NCI-H748 treated with DMSO at 0.1 percent for 48 hours (cell line): ENCODE measurements around the gene INPP5A.
"Not testable (repeated sequence)": the region's sequence is repeated elsewhere in the genome, so short reads cannot be mapped to it uniquely, and the experiment has no call there.

ENCODE experiments used
- DNase-seq: peaks from one replicate; lab custom pipeline; 2025; lab: John Stamatoyannopoulos, UW

Gene INPP5A

DNA sequence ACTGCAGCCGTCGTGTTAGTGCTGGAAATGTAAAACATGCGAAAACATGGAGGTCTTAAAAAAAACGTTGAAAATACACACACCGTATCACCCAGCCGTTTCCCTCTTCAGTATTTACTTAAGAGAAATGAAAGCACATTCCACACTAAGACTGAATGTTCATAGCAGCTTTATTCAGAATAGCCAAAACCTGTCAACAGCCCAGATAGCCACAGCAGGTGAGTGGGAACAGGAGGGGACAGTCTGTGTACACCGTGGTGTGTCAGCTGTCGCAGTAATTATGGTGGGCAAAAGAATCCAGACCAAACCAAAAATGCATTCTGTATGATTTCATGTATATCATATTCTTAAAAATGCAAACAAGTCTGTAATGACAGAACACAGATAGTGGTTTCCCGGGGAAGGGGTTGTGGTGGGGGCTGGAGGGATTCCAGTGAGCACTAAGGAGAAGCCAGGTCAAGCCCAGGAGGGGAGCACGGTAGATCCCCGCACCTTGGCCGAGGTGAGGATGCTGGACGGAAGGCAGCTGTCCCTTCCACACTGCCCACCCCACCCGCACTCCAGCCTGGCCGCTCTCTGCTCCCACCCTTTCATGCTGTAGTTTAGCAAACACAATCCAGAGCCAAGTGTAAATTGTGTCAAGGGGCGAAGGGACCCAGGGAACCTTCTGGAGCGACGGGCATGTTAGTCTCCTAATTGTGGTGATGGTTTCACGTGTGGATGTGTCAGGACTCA, 124.8 kb downstream of the INPP5A start:
- DNase-seq, result no peak

DNA sequence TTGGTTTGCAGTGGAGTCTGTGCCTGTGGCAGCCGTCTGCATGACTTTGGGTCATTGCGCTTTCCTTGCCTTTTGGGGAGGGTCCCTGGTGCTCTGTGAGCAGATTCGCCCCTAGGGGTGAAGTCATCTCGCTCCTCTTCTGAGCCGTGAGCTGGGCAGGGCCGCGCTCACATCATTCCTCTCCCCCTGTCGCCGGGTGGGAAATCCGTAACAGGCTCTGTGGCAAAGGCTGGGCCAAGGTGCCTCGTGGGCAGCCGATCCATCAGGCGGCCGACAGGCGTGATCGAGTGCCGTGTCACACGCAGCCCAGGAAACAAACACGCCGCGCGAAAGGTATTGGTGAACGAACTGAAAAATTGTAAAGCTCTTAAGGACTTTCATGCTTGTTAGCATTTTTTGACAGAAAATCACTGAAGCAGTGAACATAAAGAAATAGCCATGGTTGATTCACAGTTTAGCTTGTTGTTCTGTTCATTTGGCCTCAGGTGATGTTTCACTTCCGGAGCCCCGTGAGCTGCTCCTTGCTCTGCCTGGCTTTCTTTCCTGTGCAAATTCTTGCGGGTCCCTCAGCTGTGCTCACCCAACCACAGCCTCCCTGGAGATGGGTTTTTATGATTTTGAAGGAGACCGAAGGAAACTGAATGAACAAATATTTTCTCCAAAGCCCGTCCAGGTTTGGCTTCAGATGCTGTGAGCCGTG, 126.2 kb downstream of the INPP5A start:
- no peak for DNase-seq

DNA sequence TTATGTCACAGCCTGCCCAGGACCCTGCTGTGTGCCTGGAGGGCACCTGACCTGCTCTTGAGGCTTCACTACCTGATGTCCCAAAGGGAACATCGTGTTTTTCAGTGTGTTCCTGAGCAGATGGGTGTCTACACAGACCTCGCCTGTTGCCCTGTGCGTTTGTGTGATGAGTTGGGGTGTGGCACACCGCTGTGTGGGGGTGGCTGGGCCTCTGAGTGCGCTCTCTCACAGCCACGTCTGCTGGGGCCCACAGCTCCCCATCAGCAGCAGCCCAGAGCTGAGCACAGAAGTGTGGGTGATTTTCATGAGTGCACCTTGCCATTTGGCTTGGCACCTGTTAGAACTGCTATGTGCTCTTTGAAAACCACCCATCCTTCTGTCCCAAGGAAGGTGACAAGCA, 126.8 kb downstream of the INPP5A start:
- DNase-seq, result no peak

DNA sequence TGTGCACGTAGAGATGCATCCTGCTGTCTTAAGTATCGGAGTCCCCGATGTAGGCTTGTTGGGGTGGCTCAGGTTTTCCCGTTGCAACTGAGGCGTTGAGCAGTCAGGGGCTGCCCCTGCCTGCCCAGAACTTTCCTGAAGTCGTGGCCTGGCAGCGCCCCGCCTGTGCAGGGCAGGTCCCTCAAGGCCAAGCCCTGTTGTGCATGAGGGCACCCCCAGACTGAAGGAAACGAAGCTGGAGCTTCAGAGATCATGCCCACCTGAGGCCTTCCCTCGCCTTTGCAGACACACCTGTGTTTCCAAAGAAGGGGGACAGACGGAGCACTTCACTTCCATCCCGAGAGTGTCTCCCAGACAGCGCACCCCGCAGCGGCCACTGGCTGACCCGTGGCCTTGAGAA, 127.3 kb downstream of the INPP5A start:
- no peak for DNase-seq

DNA sequence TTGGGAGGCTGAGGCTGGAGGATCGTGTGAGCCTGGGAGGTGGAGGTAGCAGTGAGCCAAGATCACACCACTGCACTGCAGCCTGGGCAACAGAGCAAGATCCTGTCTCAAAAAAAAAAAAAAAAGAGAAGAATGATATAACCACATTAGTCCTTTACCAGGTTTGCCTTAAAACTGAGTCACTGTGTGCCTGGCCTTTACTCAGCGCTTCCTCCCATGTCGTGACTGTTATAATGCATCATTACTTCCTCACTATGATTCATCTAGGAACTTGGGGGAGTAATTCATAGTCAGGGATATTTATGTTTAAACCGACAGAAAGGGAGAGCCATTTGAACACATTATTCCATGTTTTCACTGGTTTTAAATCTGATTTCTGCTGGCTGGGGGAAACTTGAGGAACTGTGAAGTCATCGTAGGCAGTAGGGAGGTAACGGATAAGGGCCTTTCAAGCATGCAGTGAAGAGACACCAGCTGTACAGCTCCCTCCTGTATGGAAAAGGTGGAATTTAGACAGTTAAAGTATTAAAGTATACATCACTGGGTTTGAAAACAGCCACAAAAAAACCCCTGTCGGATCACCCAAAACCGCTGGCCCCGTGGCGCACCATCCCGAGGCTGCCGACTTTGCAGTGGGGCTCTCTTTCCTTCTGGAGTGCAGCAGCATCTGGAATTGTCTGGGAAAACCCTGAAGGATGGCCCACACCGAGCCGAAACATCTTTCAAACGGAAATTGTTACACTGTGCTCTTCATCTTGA, 128.5 kb downstream of the INPP5A start:
- DNase-seq, result no peak

DNA sequence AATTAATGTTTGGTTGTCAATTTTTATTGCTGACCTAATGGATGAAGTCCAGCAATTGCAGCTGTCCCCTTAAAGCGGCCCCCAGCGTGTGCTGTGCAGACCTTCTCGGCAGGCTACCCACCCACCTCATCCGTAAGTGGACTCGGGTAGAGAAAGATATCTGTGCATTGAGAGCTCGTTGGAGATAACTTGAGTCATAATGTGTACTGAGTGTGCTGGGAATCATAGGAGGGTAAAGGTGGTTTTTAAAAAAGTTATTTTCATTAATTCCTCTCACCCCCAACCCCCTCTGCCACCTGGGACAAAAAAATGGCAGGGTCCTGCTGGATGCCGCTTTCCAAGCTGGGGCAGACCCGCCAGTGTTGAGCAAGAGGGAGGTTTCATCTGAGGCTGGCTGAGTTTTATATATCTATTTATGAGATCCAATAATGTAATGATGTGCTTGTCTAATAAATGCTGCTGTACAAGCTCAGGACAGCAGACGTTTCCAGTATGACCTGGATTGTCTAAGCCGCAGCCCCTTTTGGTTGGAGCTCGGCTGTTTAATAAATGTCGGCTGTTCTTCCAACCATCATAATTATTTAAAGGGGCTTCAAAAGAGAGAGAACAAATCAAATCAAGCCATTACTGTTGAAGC, 129.2 kb downstream of the INPP5A start:
- no peak for DNase-seq

DNA sequence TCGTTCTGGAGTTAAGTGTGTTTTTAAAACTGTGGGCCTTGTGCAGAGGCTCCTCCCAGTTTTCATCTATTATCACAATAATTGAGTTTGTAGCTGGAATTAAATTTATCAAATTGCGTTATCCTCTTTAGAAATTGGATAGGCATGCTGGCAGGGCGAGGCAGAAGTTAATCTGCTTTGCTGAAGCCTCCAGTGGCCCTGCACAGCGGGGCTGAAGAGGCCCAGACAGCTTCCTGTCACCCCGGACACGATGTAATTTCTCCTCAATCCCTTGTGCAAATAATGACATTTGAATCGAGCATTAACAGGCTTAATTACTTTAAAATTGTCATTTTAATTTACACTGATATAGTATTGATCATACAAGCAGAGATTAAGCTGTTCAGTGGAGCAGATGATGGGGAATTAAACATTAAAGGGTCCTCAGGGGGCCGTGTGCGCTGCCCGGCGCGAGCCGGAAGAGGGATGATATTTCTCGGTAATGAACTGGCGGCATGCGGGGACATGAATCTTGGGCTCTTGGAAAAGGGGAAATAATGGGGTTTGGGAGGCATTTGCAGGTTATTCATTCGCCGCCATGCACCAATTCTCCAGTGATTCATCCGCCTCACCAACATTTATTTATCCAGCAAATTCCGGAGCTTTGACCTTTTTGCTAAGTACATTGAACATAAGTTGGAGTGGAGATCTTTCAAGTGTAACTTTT, 129.9 kb downstream of the INPP5A start:
- peak; percentile 60 for DNase-seq

DNA sequence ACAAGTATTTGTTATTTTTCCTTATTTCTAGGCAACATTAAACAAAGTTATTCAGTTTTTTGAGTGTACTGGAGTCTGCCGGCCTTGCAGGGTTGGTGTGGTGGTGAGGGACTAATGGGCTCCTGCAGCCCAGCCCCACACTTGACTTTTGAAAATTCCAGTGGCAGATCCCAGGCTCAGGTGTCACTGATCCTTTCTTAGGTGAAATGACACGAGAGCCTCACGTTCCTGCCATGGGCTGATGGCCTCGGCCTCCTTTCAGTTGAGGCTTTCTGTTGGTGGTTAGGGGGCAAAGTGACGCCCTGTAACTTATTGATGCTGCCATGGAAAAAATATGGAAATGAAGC, 130.4 kb downstream of the INPP5A start:
- DNase-seq, result no peak

DNA sequence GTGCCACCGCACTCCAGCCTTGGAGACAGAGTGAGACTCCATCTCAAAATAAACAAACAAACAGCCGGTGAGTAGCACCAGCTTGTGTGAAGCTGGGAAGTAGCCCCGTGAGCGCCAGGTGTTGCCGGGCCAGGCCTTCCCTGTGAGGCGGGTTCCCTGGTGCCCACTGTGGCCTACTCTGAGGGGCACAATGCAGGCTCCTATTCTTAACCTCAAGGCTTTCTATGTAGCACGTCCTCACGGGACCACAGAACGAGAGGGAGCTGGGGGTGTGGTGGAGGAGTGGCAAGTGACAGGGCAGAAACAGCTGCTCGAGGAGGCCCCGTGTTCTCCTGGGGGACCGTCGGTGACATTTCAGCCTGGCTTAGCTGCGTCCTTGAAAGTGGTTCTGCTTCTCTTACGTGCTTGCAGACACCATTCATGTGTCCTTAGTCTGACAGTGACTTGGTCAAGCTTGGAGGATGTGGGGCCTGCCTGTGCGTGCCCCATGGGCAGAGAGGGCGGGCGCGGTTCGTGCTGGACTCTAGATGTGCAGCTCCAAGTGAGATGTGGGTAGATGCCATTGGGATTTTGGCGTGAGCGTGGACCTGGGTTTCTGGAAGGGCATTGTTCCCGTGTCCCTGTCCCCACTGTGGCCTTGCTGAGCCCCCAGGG, 131.7 kb downstream of the INPP5A start:
- no peak for DNase-seq

DNA sequence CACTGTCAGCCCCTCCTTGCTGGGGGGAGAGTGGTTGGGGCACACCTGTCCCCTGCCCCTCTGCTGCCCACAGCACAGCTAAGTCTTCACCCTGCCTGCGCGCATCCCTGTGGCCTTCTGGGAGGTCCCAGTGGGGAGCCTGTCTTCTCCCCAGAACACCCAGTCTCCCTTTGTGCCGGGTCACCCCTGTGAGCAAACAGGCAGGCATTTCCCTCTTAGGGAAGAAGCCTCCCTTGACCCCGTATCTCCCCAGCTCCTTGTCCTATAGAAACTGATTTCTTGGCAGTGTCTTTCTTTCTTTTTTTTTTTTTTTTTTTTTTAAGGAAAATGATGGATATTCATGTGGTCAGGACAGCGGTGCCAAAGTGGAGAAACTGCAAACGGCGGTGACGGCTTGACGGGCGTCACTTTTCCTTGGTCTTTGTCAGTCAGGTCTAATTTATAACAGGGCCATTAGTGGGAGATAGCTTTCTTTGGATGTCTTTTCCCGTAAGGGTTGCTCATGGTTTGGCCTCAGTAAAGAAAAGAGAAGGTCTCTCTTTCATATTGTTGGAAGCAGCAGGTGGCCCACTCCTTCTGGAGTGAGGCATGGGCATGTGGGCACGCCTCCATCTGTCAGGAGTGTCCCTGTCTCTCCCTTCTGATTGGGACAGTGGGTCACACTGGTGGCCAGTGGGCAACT, 133.1 kb downstream of the INPP5A start:
- no peak for DNase-seq

DNA sequence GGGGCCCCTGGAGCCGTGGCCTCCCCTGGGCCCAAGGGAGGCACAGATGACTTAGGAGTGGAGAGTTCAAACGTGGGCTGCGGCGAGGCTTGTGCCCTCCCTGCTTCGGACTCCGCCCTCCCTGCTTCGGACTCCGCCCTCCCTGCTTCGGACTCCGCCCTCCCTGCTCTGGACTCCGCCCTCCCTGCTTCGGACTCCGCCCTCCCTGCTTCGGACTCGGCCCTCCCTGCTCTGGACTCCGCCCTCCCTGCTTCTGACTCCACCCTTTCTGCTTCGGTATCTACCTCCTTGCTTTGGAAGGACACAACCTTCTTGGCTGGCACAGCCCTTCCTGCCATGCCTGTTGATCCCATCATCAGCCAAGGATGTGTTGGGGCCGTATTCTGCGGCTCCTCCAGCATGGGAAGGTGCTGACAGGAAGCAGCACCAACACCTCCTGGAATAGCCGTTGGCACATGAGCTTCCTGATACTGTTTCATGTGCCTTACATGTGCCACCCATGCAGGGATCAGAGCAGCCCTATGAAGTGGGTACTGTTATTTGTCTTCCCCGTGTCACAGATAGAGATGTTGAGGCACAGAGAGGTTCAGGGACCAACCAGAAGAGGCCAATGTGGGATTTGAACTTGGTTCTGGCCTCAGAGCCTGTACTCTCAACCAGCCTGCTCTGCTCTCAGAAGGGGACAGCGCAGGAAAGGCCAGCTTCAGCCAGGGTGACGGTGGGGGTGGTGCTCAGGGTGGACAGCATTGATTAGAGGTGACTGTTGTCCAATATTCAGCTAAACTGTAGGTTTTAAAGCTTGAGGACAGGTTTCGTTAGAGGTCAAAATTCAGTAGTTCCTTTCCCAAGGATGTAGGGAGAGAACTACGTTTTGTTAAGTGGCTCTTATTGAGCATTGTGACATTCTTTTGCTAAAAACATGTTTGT, 133.9 kb downstream of the INPP5A start:
- no peak for DNase-seq

DNA sequence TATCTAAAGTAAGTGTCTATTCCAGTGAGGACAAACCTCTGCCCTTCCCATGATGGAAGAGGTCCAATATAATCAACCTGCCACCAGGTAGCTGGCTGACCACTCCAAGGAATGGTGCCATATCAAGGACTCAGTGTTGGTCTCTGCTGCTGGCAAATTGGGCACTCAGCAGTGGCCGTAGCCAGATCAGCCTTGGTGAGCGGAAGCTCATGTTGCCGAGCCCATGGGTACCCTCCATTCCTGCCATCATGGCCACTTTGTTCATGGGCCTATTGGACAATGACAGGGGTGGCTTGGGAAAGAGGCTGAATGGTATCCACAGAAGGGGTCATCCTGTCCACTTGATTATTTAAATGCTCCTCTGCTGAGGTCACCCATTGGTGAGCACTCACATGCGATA, 136.2 kb downstream of the INPP5A start:
- not testable (repeated sequence) for DNase-seq

DNA sequence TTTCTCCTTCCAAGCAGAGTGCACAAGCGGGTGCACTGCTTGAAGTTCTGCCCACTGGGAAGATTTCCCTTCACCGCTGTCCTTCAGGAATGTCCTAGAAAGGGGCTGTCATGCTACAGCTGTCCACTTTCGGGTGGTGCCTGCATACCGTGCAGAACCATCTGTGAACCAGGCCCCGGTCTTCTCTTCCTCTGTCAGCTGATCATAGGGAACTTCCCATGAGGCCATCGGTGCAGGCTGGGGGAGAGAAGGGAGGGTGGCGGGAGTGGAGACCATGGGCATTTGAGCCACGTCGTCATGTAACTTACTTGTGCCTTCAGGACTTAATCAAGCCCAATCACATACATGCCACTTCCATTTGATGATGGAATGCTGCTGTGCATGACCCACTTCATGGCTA, 136.7 kb downstream of the INPP5A start:
- DNase-seq, result no peak

DNA sequence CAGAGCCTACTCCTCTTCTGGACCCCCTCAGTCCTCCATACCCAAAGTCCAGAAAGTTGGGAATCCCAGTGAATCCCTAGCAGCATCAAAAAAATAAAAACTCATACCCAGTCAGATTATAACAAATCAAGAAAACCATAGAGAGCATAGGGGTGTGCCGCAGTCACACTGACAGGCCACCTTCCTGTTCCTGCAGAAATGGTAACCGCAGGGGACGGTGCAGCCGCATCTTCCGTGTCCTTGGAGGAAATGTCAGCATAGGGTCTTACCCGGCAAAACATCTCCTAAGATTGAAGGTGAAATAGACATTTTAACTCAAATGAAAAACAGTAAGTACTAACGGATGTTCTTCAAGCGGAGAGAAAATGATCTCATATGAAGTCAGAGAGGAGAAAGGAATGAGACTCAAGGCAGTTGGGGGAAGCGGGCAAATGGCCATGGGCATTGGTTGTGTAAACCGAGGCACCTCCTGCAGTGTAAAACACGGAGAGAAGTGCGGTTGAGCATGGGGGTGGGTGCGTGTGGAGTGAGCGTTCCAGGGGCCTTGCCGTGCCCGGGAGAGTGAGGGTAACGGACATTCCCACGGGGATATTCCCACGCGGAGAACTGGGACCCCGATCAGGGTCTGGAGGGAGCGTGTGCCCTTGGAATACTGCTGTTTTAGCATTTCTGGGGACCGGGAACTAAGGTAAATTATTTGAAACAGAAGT, 137.6 kb downstream of the INPP5A start:
- no peak for DNase-seq

DNA sequence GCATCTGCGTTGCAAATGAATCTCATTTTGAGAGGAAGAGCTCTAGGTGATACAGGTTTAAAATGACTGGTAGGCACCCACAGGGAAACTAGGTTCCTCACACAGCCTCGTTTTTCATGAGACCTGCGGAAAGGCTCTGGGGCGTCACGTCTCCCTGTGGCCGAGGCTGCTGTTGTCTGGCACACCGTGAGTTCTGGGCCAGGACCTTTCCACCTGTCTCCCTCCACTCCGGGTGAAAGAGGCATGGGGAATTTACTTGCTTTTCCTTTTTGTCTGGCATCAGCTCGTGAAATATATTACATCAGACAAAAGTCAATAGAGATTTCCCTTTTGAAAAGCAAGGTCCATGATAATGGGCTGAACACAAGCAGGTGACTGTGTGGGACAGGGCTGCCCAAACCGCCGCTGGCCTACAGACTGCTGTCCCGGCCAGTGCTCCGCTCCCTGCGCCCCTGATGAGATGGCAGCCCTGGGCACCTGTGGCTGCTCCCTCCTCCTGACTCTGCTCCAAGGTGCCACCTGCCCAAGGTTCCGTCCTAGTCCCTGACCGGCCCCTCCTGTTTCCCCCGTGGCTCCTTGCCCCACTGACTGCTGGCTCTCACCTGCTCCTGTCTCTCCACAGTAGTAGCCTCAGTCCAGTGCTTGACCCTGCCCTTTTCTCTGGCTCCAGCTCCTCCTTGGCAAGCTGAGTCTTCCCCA, 138.8 kb downstream of the INPP5A start:
- no peak for DNase-seq

DNA sequence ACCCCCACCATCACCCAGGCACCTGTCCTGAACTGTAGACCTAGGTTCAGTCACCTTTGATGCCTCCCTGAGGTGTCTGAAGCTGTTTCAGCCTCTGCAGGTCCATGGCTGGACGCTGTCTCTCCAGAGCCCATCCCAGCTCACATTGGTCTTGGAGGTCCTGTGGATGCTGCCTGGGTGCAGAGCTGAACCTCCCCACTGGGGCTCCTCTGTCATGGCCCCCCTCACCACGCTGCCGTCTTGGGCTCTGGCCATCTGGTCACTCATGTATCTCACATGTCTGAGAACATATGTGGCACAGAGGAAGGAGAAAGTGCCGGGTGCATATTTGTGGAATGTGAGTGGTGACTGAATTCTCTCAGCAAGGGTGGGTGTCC, 139.5 kb downstream of the INPP5A start:
- no peak for DNase-seq

DNA sequence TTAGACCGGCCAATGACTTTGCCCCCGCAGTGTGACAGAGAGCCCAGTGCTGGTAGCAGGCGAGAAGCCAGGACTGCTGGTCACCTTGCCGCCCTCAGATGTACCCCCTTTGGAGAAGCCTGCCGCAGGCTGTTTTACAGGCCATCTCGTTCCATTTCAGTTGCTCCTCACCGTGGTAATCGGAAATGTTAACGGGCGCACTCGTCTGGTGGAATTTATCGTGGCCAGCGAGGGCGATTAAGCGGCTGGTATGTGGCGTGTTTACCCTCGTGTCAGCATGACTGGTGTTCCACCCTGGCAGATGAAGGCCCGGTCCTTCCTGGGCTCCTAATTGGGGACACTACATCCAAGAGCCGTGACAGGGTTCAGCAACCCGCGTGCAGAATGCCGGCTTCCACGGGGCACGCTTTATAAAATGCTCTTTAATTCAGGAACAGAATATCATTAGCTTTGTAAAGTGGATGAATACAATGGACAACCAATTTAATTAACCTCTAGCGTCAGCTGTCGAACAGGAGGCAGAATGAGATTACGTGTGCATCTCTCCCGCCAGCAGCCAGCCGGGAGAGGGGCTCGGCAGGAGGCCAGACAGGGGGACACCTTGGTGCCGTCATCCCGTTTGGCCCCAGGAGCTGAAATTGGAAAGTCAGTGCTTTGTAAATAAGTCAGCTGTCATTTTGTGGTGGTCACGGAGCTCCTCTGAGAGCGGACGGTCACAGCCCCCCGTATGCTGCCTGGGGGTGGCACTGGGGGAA, 140.1 kb downstream of the INPP5A start:
- no peak for DNase-seq
